GM18867 (cell line): ENCODE results near the gene USP43.
"Not testable (repeated sequence)": the region's sequence is repeated elsewhere in the genome, so short reads cannot be mapped to it uniquely, and the experiment has no call there.

Experiments
- ATAC-seq: cut with Tn5 transposase; IDR thresholded peaks from one replicate; pipeline ENCODE4 v1.9.1; 2021; ENCODE audit warnings: mild to moderate bottlenecking, moderate library complexity; ENCODE audit not compliant: unreplicated experiment

The USP43 gene

GRCh38 chr17:9658593-9659211 lies 13.4 kb downstream of the USP43 start:
- no peak for ATAC-seq

GRCh38 chr17:9661027-9661426 lies 15.7 kb downstream of the USP43 start:
- no peak for ATAC-seq

GRCh38 chr17:9663511-9663910 lies 18.2 kb downstream of the USP43 start:
- not testable (repeated sequence) for ATAC-seq

GRCh38 chr17:9666461-9667050 lies 21.2 kb downstream of the USP43 start:
- no peak for ATAC-seq

GRCh38 chr17:9668517-9668916 lies 23.2 kb downstream of the USP43 start:
- ATAC-seq = no peak

- no peak for ATAC-seq
These were observed 24.3 kb downstream of the USP43 start for GRCh38 chr17:9669551-9670008.

GRCh38 chr17:9670596-9670995 lies 25.3 kb downstream of the USP43 start:
- no peak for ATAC-seq

GRCh38 chr17:9671559-9671958 lies 26.2 kb downstream of the USP43 start:
- ATAC-seq = no peak

GRCh38 chr17:9672266-9672665 lies 26.9 kb downstream of the USP43 start:
- ATAC-seq = no peak

GRCh38 chr17:9672691-9673090 lies 27.4 kb downstream of the USP43 start:
- no peak for ATAC-seq

GRCh38 chr17:9676084-9676483 lies 30.8 kb downstream of the USP43 start:
- no peak for ATAC-seq

- peak; percentile 45 for ATAC-seq
These were observed 31.5 kb downstream of the USP43 start for GRCh38 chr17:9676820-9677310.

GRCh38 chr17:9677411-9677810 lies 32.1 kb downstream of the USP43 start:
- no peak for ATAC-seq

- no peak for ATAC-seq
These were observed 32.6 kb downstream of the USP43 start for GRCh38 chr17:9677896-9678295.

- ATAC-seq = no peak
These were observed 39.8 kb downstream of the USP43 start for GRCh38 chr17:9684955-9685621.

GRCh38 chr17:9693755-9694154 lies 48.4 kb downstream of the USP43 start:
- no peak for ATAC-seq

GRCh38 chr17:9696279-9697044 lies 51.1 kb downstream of the USP43 start:
- ATAC-seq = no peak

GRCh38 chr17:9700136-9700535 lies 54.8 kb downstream of the USP43 start:
- no peak for ATAC-seq

- ATAC-seq = no peak
These were observed 55.6 kb downstream of the USP43 start for GRCh38 chr17:9700754-9701476.

- no peak for ATAC-seq
These were observed 57.2 kb downstream of the USP43 start for GRCh38 chr17:9702482-9702881.
